Fibroblast of villous mesenchyme (primary cell): ENCODE data around the gene PRDM16. TPM values are rescaled to one million over a fixed set of nuclear protein-coding genes. Genes with fewer than 3 reads are reported as not detected.

Experiments
- DNase-seq: peaks from one replicate; pipeline ENCODE4 v3.0.0-alpha.2; 2010; ENCODE audit warnings: low read depth
- H3K4me3 ChIP-seq: 2 replicates; pipeline ENCODE4 v1.5.1; 2011; ENCODE audit warnings: low read depth, mild to moderate bottlenecking, low read length
- CTCF ChIP-seq: IDR thresholded peaks from 2 replicates; pipeline ENCODE4 v1.5.1; 2012; ENCODE audit warnings: low read depth, mild to moderate bottlenecking, low read length; ENCODE audit not compliant: insufficient read depth
- total RNA-seq: library from RNA; depleted of rRNA; stranded (reverse); fragments of >200 nt; gene quantifications from 2 replicates; pipeline ENCODE4 v1.2.3, GENCODE V29; 2012

Gene PRDM16
- total RNA-seq, 1 donor = 1.7 TPM

- no peak for TF ChIP-seq CTCF
- no peak for DNase-seq
- no peak overlapping the region for H3K4me3 ChIP-seq
Measured at GRCh38 chr1:3304692-3305091, 235.7 kb downstream of the PRDM16 start.

- TF ChIP-seq CTCF = no peak
- no peak overlapping the region for H3K4me3 ChIP-seq
- DNase-seq = no peak
Measured at GRCh38 chr1:3305156-3305555, 236.2 kb downstream of the PRDM16 start.

GRCh38 chr1:3306583-3307291 lies 237.7 kb downstream of the PRDM16 start:
- DNase-seq = peak; percentile 90
- TF ChIP-seq CTCF = no peak
- no peak overlapping the region for H3K4me3 ChIP-seq

GRCh38 chr1:3307359-3307758 lies 238.4 kb downstream of the PRDM16 start:
- no peak for DNase-seq

GRCh38 chr1:3308053-3308452 lies 239.1 kb downstream of the PRDM16 start:
- no peak for DNase-seq
- TF ChIP-seq CTCF = no peak
- H3K4me3 ChIP-seq = no peak overlapping the region

More at GRCh38 chr1:3307359-3307758, 238.4 kb downstream of the PRDM16 start:
- H3K4me3 ChIP-seq = no peak overlapping the region
- TF ChIP-seq CTCF = no peak

- no peak overlapping the region for H3K4me3 ChIP-seq
- no peak for TF ChIP-seq CTCF
- DNase-seq = no peak
Measured at GRCh38 chr1:3310718-3311400, 241.9 kb downstream of the PRDM16 start.
